GM12801 (cell line): Measurements from ENCODE around the gene STK32C.

ENCODE experiments used
- TF ChIP-seq, protein P1 (sequence below): IDR thresholded peaks from one replicate; pipeline ENCODE4 v1.5.1; 2011; ENCODE audit warnings: control low read depth; ENCODE audit not compliant: insufficient read length; ENCODE audit errors: extremely low read depth

STK32C gene

DNA sequence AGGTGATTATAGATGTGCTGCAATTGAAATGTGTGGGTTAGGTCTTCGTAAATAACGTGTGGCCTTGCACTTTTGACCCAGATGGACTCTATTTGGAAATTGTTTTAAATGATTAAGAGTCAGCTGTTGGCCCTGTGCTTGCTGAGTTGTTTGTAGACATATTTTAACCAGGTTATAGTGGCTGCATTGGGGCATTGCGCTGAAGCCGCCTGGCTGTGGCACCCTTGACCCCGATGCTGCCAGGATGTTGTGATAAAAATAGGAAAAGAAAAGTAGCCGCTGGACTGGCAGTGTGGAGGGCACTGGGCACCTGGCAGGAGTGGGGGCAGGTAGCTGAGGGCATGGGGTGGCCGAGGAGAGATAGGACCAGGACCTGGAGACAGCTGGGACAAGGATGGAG is 37.6 kb upstream of the STK32C start:
- TF ChIP-seq, protein P1, sequence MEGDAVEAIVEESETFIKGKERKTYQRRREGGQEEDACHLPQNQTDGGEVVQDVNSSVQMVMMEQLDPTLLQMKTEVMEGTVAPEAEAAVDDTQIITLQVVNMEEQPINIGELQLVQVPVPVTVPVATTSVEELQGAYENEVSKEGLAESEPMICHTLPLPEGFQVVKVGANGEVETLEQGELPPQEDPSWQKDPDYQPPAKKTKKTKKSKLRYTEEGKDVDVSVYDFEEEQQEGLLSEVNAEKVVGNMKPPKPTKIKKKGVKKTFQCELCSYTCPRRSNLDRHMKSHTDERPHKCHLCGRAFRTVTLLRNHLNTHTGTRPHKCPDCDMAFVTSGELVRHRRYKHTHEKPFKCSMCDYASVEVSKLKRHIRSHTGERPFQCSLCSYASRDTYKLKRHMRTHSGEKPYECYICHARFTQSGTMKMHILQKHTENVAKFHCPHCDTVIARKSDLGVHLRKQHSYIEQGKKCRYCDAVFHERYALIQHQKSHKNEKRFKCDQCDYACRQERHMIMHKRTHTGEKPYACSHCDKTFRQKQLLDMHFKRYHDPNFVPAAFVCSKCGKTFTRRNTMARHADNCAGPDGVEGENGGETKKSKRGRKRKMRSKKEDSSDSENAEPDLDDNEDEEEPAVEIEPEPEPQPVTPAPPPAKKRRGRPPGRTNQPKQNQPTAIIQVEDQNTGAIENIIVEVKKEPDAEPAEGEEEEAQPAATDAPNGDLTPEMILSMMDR: no peak

DNA sequence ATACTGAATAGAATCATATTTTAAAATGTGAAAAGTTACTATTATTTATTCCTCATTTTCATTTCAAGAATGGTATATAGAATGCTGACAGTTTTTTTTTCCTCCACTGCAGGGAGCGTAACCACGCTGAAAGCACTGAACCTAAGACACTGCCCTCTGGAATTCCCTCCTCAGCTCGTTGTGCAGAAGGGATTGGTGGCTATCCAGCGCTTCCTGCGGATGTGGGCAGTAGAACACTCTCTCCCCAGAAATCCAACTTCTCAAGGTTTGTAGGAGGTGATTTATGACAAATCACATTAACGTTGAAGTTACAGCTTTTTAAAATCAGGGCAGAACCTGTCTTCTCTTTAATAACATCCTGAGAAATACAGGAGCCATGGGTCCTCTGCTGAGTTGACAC is 36.6 kb upstream of the STK32C start:
- TF ChIP-seq, protein P1: no peak

DNA sequence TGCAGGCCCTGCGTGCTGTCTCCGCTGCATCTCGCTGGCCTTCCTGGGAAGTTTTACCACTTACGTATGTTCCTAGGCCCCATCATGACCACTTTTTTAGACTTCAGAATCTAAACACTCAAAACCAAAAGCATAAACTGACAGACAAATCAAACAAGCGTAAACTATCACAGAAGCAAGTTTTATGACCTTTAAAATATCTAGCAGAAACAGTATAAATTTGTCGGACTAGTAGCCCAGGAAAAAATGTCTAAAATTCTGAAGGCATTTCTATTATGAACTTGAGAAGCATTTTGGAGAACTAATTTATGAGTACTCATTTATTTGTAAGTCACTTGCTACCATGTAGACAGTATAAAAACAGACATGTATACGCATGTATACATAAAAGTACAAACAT is 34.8 kb upstream of the STK32C start:
- TF ChIP-seq, protein P1: no peak

DNA sequence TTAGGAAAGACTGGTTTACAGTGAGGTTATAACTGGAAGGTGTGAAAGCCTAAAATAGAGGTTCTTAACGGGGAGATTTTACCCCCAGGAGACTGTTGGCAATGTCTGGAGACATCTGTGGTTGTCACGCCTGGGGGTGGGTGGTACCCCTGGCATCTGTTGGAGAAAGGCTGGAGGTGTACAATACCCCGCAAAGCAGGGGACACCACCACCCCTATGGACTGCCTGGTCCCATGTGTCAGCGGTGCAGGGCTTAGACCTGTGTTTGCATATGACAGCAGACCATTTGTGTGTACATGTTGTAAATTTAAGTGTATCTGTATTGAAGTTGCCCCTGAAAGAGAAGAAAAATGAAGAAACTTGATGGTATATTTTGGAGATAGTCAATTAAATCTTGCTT is 34.0 kb upstream of the STK32C start:
- TF ChIP-seq, protein P1: no peak

DNA sequence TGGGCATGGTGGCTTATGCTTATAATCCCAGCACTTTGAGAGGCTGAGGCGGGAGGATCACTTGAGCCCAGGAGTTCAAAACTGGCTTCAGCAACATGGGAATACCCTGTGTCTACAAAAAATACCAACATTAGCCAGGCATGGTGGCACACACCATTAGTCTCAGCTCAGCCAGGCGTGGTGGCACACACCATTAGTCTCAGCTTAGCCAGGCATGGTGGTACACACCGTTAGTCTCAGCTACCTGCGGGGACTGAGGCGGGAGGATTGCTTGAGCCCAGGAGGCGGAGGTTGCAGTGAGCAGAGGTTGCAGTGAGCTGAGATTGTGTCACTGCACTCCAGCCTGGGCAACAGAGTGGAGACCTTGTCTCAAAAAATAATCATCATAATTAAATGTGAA is 33.3 kb upstream of the STK32C start:
- TF ChIP-seq, protein P1: no peak

DNA sequence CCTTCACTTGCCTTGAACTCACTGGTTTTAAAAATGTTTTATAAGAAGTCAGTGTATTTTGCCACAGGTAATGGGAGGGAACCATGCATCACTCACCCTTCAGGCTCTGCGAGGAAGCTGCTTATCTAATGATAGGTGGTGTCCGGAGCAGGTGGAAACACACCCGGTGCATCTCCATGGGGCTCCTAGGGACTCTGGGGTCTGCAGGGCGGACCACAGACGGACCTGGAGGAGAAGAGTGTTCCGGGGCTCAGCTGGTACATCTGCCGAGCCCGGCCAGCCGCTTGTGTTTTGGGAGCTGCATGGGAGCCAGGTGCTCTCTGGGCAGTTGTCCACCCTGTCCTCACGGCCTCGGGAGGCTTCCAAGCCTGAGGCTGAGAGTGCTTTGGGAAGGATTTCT is 31.5 kb upstream of the STK32C start:
- TF ChIP-seq, protein P1: no peak

DNA sequence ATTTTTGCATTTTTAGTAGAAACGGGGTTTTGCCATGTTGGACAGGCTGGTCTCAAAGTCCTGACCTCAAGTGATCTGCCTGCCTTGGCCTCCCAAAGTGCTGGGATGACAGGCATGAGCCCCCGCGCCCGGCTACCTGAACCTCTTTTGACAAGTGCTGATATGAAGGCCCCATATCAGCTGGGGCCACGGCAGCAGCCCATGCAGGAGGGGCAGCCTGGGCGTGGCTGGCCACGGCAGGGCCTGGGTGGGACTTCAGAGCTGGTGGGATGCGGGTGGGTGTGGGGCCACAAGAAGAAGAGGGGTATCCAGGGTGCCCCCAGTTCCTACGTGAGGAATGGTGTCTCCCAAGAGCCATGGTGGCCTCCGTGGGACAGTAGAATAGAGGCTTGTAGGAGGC is 31.1 kb upstream of the STK32C start:
- TF ChIP-seq, protein P1: no peak

DNA sequence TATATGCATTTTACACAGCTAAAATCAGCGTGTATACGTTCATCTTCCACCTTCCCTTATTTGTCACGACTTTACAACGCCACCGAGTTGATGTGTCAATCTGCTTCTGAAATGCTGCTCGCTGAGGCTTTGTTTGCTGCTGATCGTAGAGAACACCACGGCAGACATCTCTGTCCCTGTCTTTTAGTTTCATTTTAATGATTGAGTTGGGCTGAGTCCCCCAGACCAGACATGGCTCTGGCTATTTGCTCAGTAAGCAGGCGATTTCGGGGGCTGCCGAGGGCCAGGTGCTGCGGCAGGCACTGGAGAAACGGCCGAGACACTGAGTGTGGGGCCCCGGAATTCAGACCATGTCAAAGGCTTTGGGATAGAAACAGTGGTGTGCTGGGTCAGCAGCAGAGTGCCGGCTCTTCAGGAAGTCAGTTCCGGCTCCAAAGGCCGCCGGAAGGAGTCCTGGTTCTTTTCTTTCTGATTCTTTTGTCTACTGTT is 29.2 kb upstream of the STK32C start:
- TF ChIP-seq, protein P1: no peak
